ENCODE measurements around the gene KCNJ6. TPM values are rescaled to one million over a fixed set of nuclear protein-coding genes. Genes with fewer than 3 reads are reported as not detected.

Gene KCNJ6
- total and polyA plus RNA-seq, 10 of the 15 experiments (the other 5 are each of a cell fraction or from before 2014, with no cell fraction given) = 0.03 to 0.07 (median 0.04) TPM; not detected in 7

- Histone ChIP-seq H3K9me3 (replicated peaks; ENCODE audit: control insufficient read depth, insufficient read depth, low read length) (no peaks in the 10 kb centered on the region), H3K36me3 (ENCODE audit: control insufficient read depth in 2 of 2, insufficient read depth in 2 of 2, low read length in 1 of 2) (no peaks in the 10 kb centered on the region), H3K27ac (ENCODE audit: control insufficient read depth, insufficient read depth) (no peak overlapping the region), H3K27me3 (replicated peaks in 1 of 2; ENCODE audit: control insufficient read depth in 2 of 2, insufficient read depth in 2 of 2, low read length in 1 of 2) (no peaks in the 10 kb centered on the region), H3K4me1 (ENCODE audit: control insufficient read depth, insufficient read depth, low read length) (no peaks in the 10 kb centered on the region), H3K9ac (ENCODE audit: control insufficient read depth, insufficient read depth, low read length) (no peak overlapping the region), H3K4me2 (ENCODE audit: control insufficient read depth, insufficient read depth) (no peak overlapping the region), H3K79me2 (ENCODE audit: control insufficient read depth, insufficient read depth, low read length) (no peaks in the 10 kb centered on the region), H2AFZ (ENCODE audit: control insufficient read depth, low read depth, low read length) (no peak overlapping the region), H3K4me3 (no peak overlapping the region), H4K20me1 (ENCODE audit: control insufficient read depth, insufficient read depth) (no peaks in the 10 kb centered on the region)
- TF ChIP-seq YBX1 (IDR thresholded peaks at IDR 0.05) (no peak), RFX5 (IDR thresholded peaks at IDR 0.05; ENCODE audit: low read depth, low read length) (no peak), NR2C1 (IDR thresholded peaks at IDR 0.05) (no peak), NFYB (IDR thresholded peaks at IDR 0.05; ENCODE audit: insufficient read depth, low read depth, low read length) (no peak)
- ChIA-PET RAD21 (ENCODE audit: unreplicated experiment) (no interaction called here), POLR2A (no interaction called here), SMC1A (ENCODE audit: uncharacterized antibody, unreplicated experiment) (interaction anchor here (1.0 kb wide), 2 partner anchors 101 to 194 kb away, joined by 3 read pairs; no protein-coding TSS in a partner anchor), CTCF (no interaction called here)
- ATAC-seq (no peak), FAIRE-seq (no peak), DNase-seq (ENCODE audit: low read depth, low spot score) (no peak)
- 54% methylated on average over 6 of the region's 6 CpGs for WGBS (ENCODE audit: insufficient coverage, insufficient replicate concordance, low lambda C conversion rate, missing lambda C conversion rate)
- in situ Hi-C loops (cut with MboI) (no loop called here), intact Hi-C loops (cut with micrococcal nuclease; ENCODE audit: unreplicated experiment) (no loop called here)
- no TSS peak for BruUV-seq (replicated peaks)
Observed at GRCh38 chr21:37571442-37571841, 344.8 kb downstream of the KCNJ6 start.

- Histone ChIP-seq H3K9ac (ENCODE audit: control insufficient read depth, insufficient read depth, low read length) (no peak overlapping the region), H3K79me2 (ENCODE audit: control insufficient read depth, insufficient read depth, low read length) (no peaks in the 10 kb centered on the region), H3K4me1 (ENCODE audit: control insufficient read depth, insufficient read depth, low read length) (peaks cover 10% of the 10 kb centered on the region; the same call in 1 of the 2 replicates), H3K4me2 (ENCODE audit: control insufficient read depth, insufficient read depth) (no peak overlapping the region), H3K4me3 (no peak overlapping the region), H3K27me3 (replicated peaks in 1 of 2; ENCODE audit: control insufficient read depth in 2 of 2, insufficient read depth in 2 of 2, low read length in 1 of 2) (no peaks in the 10 kb centered on the region), H4K20me1 (ENCODE audit: control insufficient read depth, insufficient read depth) (no peaks in the 10 kb centered on the region), H3K9me3 (replicated peaks; ENCODE audit: control insufficient read depth, insufficient read depth, low read length) (no peaks in the 10 kb centered on the region; the same call in 2 of the 3 replicates), H3K36me3 (ENCODE audit: control insufficient read depth in 2 of 2, insufficient read depth in 2 of 2, low read length in 1 of 2) (no peaks in the 10 kb centered on the region), H3K27ac (ENCODE audit: control insufficient read depth, insufficient read depth) (no peak overlapping the region), H2AFZ (ENCODE audit: control insufficient read depth, low read depth, low read length) (no peak overlapping the region)
- FAIRE-seq = no peak
- DNase-seq (ENCODE audit: low read depth, low spot score) = no peak
- ChIA-PET SMC1A (ENCODE audit: uncharacterized antibody, unreplicated experiment) (interaction anchor here (1.1 kb wide), 1 partner anchor 19 kb away, joined by 3 read pairs; no protein-coding TSS in a partner anchor), POLR2A (no interaction called here), CTCF (interaction anchor here (1.6 to 1.9 kb wide), 2 partner anchors 11 to 105 kb away, joined by 4 to 5 read pairs; no protein-coding TSS in a partner anchor), RAD21 (ENCODE audit: unreplicated experiment) (no interaction called here)
- TF ChIP-seq POU2F2 (IDR thresholded peaks at IDR 0.05; ENCODE audit: borderline replicate concordance, low read depth, low read length) = no peak
- BruUV-seq (replicated peaks) = no TSS peak
- whole genome bisulfite sequencing (ENCODE audit: insufficient coverage, insufficient replicate concordance, low lambda C conversion rate, missing lambda C conversion rate) = 29% methylated on average over 5 of the region's 5 CpGs
- intact Hi-C loops (cut with micrococcal nuclease; ENCODE audit: unreplicated experiment) (no loop called here), in situ Hi-C loops (cut with MboI) (no loop called here)
- no peak for ATAC-seq
Observed at GRCh38 chr21:37568916-37569315, 347.3 kb downstream of the KCNJ6 start.

Measured in GM12878 (cell line).